ENCODE data around the gene TMIGD3. TPM values are rescaled to one million over a fixed set of nuclear protein-coding genes. Genes with fewer than 3 reads are reported as not detected.

Gene TMIGD3
- total RNA-seq, 1 experiment from 2014 or later = not detected

GRCh38 chr1:111507411-111508201 lies 4.2 kb upstream of the TMIGD3 start:
- H3K27ac ChIP-seq (ENCODE audit: low read length) = peak overlapping the region; percentile 89
- no peaks in the 10 kb centered on the region for H3K36me3 ChIP-seq (ENCODE audit: control insufficient read depth, insufficient read depth, low read length)
- in situ Hi-C loops (cut with HindIII; ENCODE audit: low pct_unique_long_range_greater_than_20kb, low sequenced_read_pairs) = no loop called here
- ChIA-PET CTCF (interaction anchor here (0.6 to 1.9 kb wide), 8 partner anchors 17 to 362 kb away, joined by 3 to 14 read pairs (median 6); partner anchors contain the start of gene RAP1A), POLR2A (interaction anchor here (0.6 kb wide), 1 partner anchor 1499 kb away, joined by 9 read pairs; no protein-coding TSS in a partner anchor)
- TF ChIP-seq POLR2AphosphoS5 (IDR thresholded peaks at IDR 0.05; ENCODE audit: low read depth, low read length) (no peak), TCF7L2 (IDR thresholded peaks at IDR 0.05; ENCODE audit: low read depth, low read length) (no peak), CTCF (IDR thresholded peaks at IDR 0.05) (no peak), SIN3A (IDR thresholded peaks at IDR 0.05; ENCODE audit: borderline replicate concordance, insufficient read depth, low read depth, low read length) (no peak), REST (IDR thresholded peaks at IDR 0.05; ENCODE audit: insufficient read depth in 1 of 2, low read depth in 2 of 2, low read length in 1 of 2) (no peak)
- peak overlapping the region; percentile 21 to 55 for H3K4me3 ChIP-seq (ENCODE audit: low read depth in 2 of 2, low read length in 2 of 2)
- no peaks in the 10 kb centered on the region for H3K9me3 ChIP-seq (ENCODE audit: control insufficient read depth, insufficient read depth, low read depth, low read length)
- intact Hi-C loops (cut with micrococcal nuclease; ENCODE audit: unreplicated experiment) = loop anchor here (1.0 to 10.0 kb wide), 2 partner anchors 149 to 247 kb away; partner anchors contain the start of gene DDX20
- DNase-seq (ENCODE audit: low read depth, low spot score) (no peak), ATAC-seq (peak; percentile 92)
- H3K4me1 ChIP-seq (ENCODE audit: control insufficient read depth, insufficient read depth, low read length) = peaks cover 4% of the 10 kb centered on the region; the same call in 1 of the 2 replicates
- no TSS peak for BruUV-seq (replicated peaks)
- H3K27me3 ChIP-seq (ENCODE audit: control insufficient read depth, insufficient read depth, low read length) = no peaks in the 10 kb centered on the region

GRCh38 chr1:111506561-111506960 lies 3.1 kb upstream of the TMIGD3 start:
- DNase-seq (ENCODE audit: low read depth, low spot score) (no peak), ATAC-seq (no peak)
- POLR2A ChIA-PET = no interaction called here
- BruUV-seq (replicated peaks) = no TSS peak
- in situ Hi-C loops (cut with HindIII; ENCODE audit: low pct_unique_long_range_greater_than_20kb, low sequenced_read_pairs) (no loop called here), intact Hi-C loops (cut with micrococcal nuclease; ENCODE audit: unreplicated experiment) (loop anchor here (10.0 kb wide), 1 partner anchor 248 kb away; the partner anchor contains the start of gene DDX20)
- Histone ChIP-seq H3K27me3 (ENCODE audit: control insufficient read depth, insufficient read depth, low read length) (no peaks in the 10 kb centered on the region), H3K27ac (ENCODE audit: low read length) (no peak overlapping the region), H3K4me1 (ENCODE audit: control insufficient read depth, insufficient read depth, low read length) (peaks cover 4% of the 10 kb centered on the region; the same call in 1 of the 2 replicates), H3K36me3 (ENCODE audit: control insufficient read depth, insufficient read depth, low read length) (no peaks in the 10 kb centered on the region), H3K4me3 (ENCODE audit: low read depth in 2 of 2, low read length in 2 of 2) (no peak overlapping the region), H3K9me3 (ENCODE audit: control insufficient read depth, insufficient read depth, low read depth, low read length) (no peaks in the 10 kb centered on the region)
- no peak for TF ChIP-seq CTCF (IDR thresholded peaks at IDR 0.05)
- no peak for TF ChIP-seq SIN3A (IDR thresholded peaks at IDR 0.05; ENCODE audit: borderline replicate concordance, insufficient read depth, low read depth, low read length)
- TF ChIP-seq REST (IDR thresholded peaks at IDR 0.05; ENCODE audit: insufficient read depth in 1 of 2, low read depth in 2 of 2, low read length in 1 of 2) = no peak
- no peak for TF ChIP-seq TCF7L2 (IDR thresholded peaks at IDR 0.05; ENCODE audit: low read depth, low read length)
- no peak for TF ChIP-seq POLR2AphosphoS5 (IDR thresholded peaks at IDR 0.05; ENCODE audit: low read depth, low read length)
- CTCF ChIA-PET = interaction anchor here (0.9 kb wide), 1 partner anchor 49 kb away, joined by 4 read pairs; no protein-coding TSS in a partner anchor
